H9 (cell line): Measurements from ENCODE around the gene LPP. TPM values are rescaled to one million over a fixed set of nuclear protein-coding genes. Genes with fewer than 3 reads are reported as not detected.

Source experiments
- DNase-seq: peaks from one replicate; pipeline ENCODE4 v3.0.0-alpha.2; 2017
- H2AFZ ChIP-seq: one replicate; pipeline ENCODE4 v1.6.1; 2013; ENCODE audit warnings: mild to moderate bottlenecking, low read length, control low read depth, moderate library complexity
- H2AK5ac ChIP-seq: 2 replicates; pipeline ENCODE4 v1.6.1; 2013; ENCODE audit warnings: low read length, control low read depth, mixed read lengths; ENCODE audit not compliant: insufficient read length
- H2BK120ac ChIP-seq: one replicate; pipeline ENCODE4 v1.6.1; 2013; ENCODE audit warnings: low read depth, mild to moderate bottlenecking, low read length, control low read depth, inconsistent platforms; ENCODE audit not compliant: poor library complexity, severe bottlenecking
- H2BK12ac ChIP-seq: 2 replicates; pipeline ENCODE4 v1.6.1; 2013; ENCODE audit warnings: low read length, control low read depth, mixed read lengths, low read depth; ENCODE audit not compliant: insufficient read length
- H2BK15ac ChIP-seq: 2 replicates; pipeline ENCODE4 v1.6.1; 2013; ENCODE audit warnings: low read depth, low read length, control low read depth
- H2BK20ac ChIP-seq: one replicate; pipeline ENCODE4 v1.6.1; 2013; ENCODE audit warnings: low read depth, mild to moderate bottlenecking, low read length, control low read depth, inconsistent platforms; ENCODE audit not compliant: poor library complexity, severe bottlenecking
- H2BK5ac ChIP-seq: 2 replicates; pipeline ENCODE4 v1.6.1; 2013; ENCODE audit warnings: low read length, control low read depth, mixed read lengths; ENCODE audit not compliant: insufficient read length
- H3K14ac ChIP-seq: 2 replicates; pipeline ENCODE4 v1.6.1; 2013; ENCODE audit warnings: low read length, control low read depth; ENCODE audit not compliant: insufficient read depth
- H3K18ac ChIP-seq: 2 replicates; pipeline ENCODE4 v1.6.1; 2013; ENCODE audit warnings: low read depth, mild to moderate bottlenecking, mixed read lengths, low read length, control low read depth; ENCODE audit not compliant: insufficient read length
- H3K23ac ChIP-seq: 2 replicates; pipeline ENCODE4 v1.6.1; 2013; ENCODE audit warnings: low read length, control low read depth, mixed read lengths, low read depth; ENCODE audit not compliant: insufficient read length
- H3K23me2 ChIP-seq: 2 replicates; pipeline ENCODE4 v1.6.1; 2013; ENCODE audit warnings: low read depth, mild to moderate bottlenecking, mixed read lengths, low read length, control low read depth; ENCODE audit not compliant: insufficient read length, poor library complexity, severe bottlenecking
- H3K27ac ChIP-seq: 2 replicates; pipeline ENCODE4 v1.5.1; 2013; ENCODE audit warnings: low read length, control low read depth, mixed read lengths, low read depth; ENCODE audit not compliant: insufficient read length
- H3K27me3 ChIP-seq: 2 replicates; pipeline ENCODE4 v1.6.1; 2013; ENCODE audit warnings: low read length, control low read depth, inconsistent platforms; ENCODE audit not compliant: insufficient read depth
- H3K4ac ChIP-seq: 2 replicates; pipeline ENCODE4 v1.6.1; 2013; ENCODE audit warnings: low read depth, mild to moderate bottlenecking, control low read depth, inconsistent platforms, low read length, moderate library complexity
- H3K4me1 ChIP-seq: 2 replicates; pipeline ENCODE4 v1.6.1; 2013; ENCODE audit warnings: low read length, control low read depth, inconsistent platforms; ENCODE audit not compliant: insufficient read depth
- H3K4me2 ChIP-seq: 2 replicates; pipeline ENCODE4 v1.6.1; 2013; ENCODE audit warnings: low read length, control low read depth, mixed read lengths; ENCODE audit not compliant: insufficient read length, insufficient read depth
- H3K56ac ChIP-seq: 2 replicates; pipeline ENCODE4 v1.6.1; 2013; ENCODE audit warnings: low read depth, mild to moderate bottlenecking, mixed read lengths, low read length, control low read depth; ENCODE audit not compliant: insufficient read length
- H3K79me1 ChIP-seq: 2 replicates; pipeline ENCODE4 v1.6.1; 2013; ENCODE audit warnings: low read depth, mild to moderate bottlenecking, moderate library complexity, low read length, control low read depth, inconsistent platforms; ENCODE audit not compliant: insufficient read depth, poor library complexity, severe bottlenecking
- H3K79me2 ChIP-seq: 2 replicates; pipeline ENCODE4 v1.6.1; 2013; ENCODE audit warnings: low read length, control low read depth, inconsistent platforms; ENCODE audit not compliant: insufficient read depth
- H3K9ac ChIP-seq: 2 replicates; pipeline ENCODE4 v1.6.1; 2013; ENCODE audit warnings: low read length, control low read depth, mixed read lengths; ENCODE audit not compliant: insufficient read length; ENCODE audit errors: extremely low read depth
- H3K9me3 ChIP-seq: one replicate; pipeline ENCODE4 v1.6.1; 2013; ENCODE audit warnings: low read depth, low read length, inconsistent platforms; ENCODE audit not compliant: control insufficient read depth
- H3T11ph ChIP-seq: one replicate; pipeline ENCODE4 v1.6.1; 2013; ENCODE audit warnings: mild to moderate bottlenecking, low read length, control low read depth, inconsistent platforms
- H4K20me1 ChIP-seq: one replicate; pipeline ENCODE4 v1.6.1; 2013; ENCODE audit not compliant: control insufficient read depth, insufficient read length, insufficient read depth
- H4K5ac ChIP-seq: 2 replicates; pipeline ENCODE4 v1.6.1; 2013; ENCODE audit warnings: low read depth, mild to moderate bottlenecking, mixed read lengths, low read length, control low read depth; ENCODE audit not compliant: insufficient read length
- H4K8ac ChIP-seq: replicated peaks from 2 replicates; pipeline ENCODE4 v1.6.1; 2013; ENCODE audit warnings: low read length, control low read depth, mixed read lengths, low read depth; ENCODE audit not compliant: insufficient read length
- H4K91ac ChIP-seq: 2 replicates; pipeline ENCODE4 v1.6.1; 2013; ENCODE audit warnings: low read depth, mild to moderate bottlenecking, moderate library complexity, mixed read lengths, low read length, control low read depth; ENCODE audit not compliant: insufficient read length
- H3K27ac Mint-ChIP-seq, 3 experiments: 2 replicates in 2 of 3; 3 replicates in 1 of 3; pipeline ENCODE4 v1.8.0; 2020 to 2021; ENCODE audit warnings: mixed read lengths in 3 of 3, mild to moderate bottlenecking in 1 of 3, moderate library complexity in 1 of 3
- H3K27me3 Mint-ChIP-seq: 2 replicates; pipeline ENCODE4 v1.8.0; 2021; ENCODE audit warnings: low read depth, mild to moderate bottlenecking, moderate library complexity, mixed read lengths
- H3K36me3 Mint-ChIP-seq, 3 experiments: 2 replicates in 2 of 3; 3 replicates in 1 of 3; pipeline ENCODE4 v1.8.0; 2020 to 2021; ENCODE audit warnings: low read depth in 3 of 3, mixed read lengths in 3 of 3; ENCODE audit not compliant: insufficient read depth in 1 of 3
- H3K4me1 Mint-ChIP-seq, 2 experiments: 2 replicates each; pipeline ENCODE4 v1.8.0; 2020; ENCODE audit warnings: mixed read lengths in 2 of 2
- H3K4me3 Mint-ChIP-seq, 2 experiments: 2 replicates in 1 of 2; 3 replicates in 1 of 2; pipeline ENCODE4 v1.8.0; 2020 to 2021; ENCODE audit warnings: mild to moderate bottlenecking in 2 of 2, mixed read lengths in 2 of 2, moderate library complexity in 1 of 2
- H3K9me3 Mint-ChIP-seq, 2 experiments: 2 replicates in 1 of 2; 3 replicates in 1 of 2; pipeline ENCODE4 v1.8.0; 2020; ENCODE audit warnings: mild to moderate bottlenecking in 2 of 2, mixed read lengths in 2 of 2, moderate library complexity in 1 of 2
- WGBS: extraction: QIAGEN DNeasy Blood & Tissue Kit; methylation state at CpG from one replicate; pipeline ENCODE4 v1.1.7; 2013; ENCODE audit warnings: missing lambda C conversion rate, low lambda C conversion rate, mixed read lengths; ENCODE audit not compliant: insufficient read length; ENCODE audit errors: extremely low coverage; 5-methylcytosine and 5-hydroxymethylcytosine counted together
- total RNA-seq: library from RNA; stranded (reverse); gene quantifications from 2 replicates; pipeline ENCODE4 v1.2.1, GENCODE V29; 2021
- TF ChIP-seq, protein P1 (sequence below): fragments of 200-600 bp; sonication (generic); conservative IDR thresholded peaks from 3 replicates; pipeline ENCODE4 v1.8.0; 2021; ENCODE audit warnings: antibody characterized with exemption, mild to moderate bottlenecking

The LPP gene
- total RNA-seq, 1 experiment from 2014 or later = 64.6 TPM

DNA sequence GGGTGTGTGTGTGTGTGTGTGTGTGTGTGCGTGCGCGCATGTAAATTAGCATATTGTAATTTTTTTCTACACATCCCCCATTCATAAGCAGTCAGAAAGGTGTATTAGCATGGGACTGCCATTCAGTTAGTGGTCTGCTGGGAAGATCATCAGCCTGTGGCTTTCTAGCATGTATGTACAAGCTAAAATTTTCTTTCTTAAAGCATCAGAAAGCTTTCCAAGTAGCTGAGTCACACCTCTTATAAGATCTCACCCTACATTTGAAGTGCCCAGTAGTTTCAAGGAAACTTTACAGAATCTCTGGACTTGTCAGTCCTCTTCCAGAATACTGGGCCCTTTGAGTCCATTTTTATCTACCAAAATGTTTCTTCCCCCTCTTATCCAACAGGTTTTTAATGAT, 606.5 kb downstream of the LPP start:
- Histone ChIP-seq H2BK20ac (no peak overlapping the region), H3K79me2 (no peaks in the 10 kb centered on the region), H2BK15ac (no peak overlapping the region), H3K4me1 (no peaks in the 10 kb centered on the region), H3K27me3 (no peaks in the 10 kb centered on the region; the same call in 1 of the 2 replicates), H2BK12ac (no peak overlapping the region), H3K14ac (no peak overlapping the region), H3K4ac (no peak overlapping the region), H3K23ac (no peak overlapping the region), H3K4me2 (no peak overlapping the region), H3K9ac (no peak overlapping the region), H3K79me1 (no peaks in the 10 kb centered on the region), H3K27ac (no peak overlapping the region), H3K18ac (no peak overlapping the region), H2AFZ (no peak overlapping the region), H2BK5ac (no peak overlapping the region), H4K5ac (no peak overlapping the region), H3K23me2 (no peaks in the 10 kb centered on the region), H2AK5ac (no peak overlapping the region), H3K56ac (no peak overlapping the region), H3K9me3 (no peaks in the 10 kb centered on the region), H2BK120ac (no peak overlapping the region), H3T11ph (no peak overlapping the region), H4K91ac (no peak overlapping the region), H4K20me1 (no peaks in the 10 kb centered on the region), H4K8ac (no peak overlapping the region)
- Mint-ChIP-seq H3K9me3 (no peaks in the 10 kb centered on the region), H3K36me3 (no peaks in the 10 kb centered on the region), H3K4me1 (0 out of 4 replicates have a peak, but pooled peaks cover 0 to 2% of the 10 kb centered on the region in 2 experiments), H3K27ac (no peak overlapping the region), H3K27me3 (no peaks in the 10 kb centered on the region), H3K4me3 (no peak overlapping the region)
- TF ChIP-seq, protein P1, sequence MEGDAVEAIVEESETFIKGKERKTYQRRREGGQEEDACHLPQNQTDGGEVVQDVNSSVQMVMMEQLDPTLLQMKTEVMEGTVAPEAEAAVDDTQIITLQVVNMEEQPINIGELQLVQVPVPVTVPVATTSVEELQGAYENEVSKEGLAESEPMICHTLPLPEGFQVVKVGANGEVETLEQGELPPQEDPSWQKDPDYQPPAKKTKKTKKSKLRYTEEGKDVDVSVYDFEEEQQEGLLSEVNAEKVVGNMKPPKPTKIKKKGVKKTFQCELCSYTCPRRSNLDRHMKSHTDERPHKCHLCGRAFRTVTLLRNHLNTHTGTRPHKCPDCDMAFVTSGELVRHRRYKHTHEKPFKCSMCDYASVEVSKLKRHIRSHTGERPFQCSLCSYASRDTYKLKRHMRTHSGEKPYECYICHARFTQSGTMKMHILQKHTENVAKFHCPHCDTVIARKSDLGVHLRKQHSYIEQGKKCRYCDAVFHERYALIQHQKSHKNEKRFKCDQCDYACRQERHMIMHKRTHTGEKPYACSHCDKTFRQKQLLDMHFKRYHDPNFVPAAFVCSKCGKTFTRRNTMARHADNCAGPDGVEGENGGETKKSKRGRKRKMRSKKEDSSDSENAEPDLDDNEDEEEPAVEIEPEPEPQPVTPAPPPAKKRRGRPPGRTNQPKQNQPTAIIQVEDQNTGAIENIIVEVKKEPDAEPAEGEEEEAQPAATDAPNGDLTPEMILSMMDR = no peak
- DNase-seq = no peak
- WGBS = no CpG with 5 or more reads among the region's 3 CpGs
